IPS DF 4.7 (cell line): ENCODE measurements around the gene ARHGAP36.

Experiments used
- DNase-seq: peaks from one replicate; pipeline ENCODE4 v3.0.0-alpha.2; 2013; ENCODE audit warnings: low spot score; ENCODE audit errors: extremely low read depth

ARHGAP36 gene

GRCh38 chrX:131068945-131069719 is 11.0 kb downstream of the ARHGAP36 start:
- DNase-seq: peak; percentile 68

- DNase-seq: no peak
Measured at GRCh38 chrX:131072871-131073571, 14.9 kb downstream of the ARHGAP36 start.

- no peak for DNase-seq
Measured at GRCh38 chrX:131073607-131074006, 15.5 kb downstream of the ARHGAP36 start.

GRCh38 chrX:131081772-131082740 is 23.9 kb downstream of the ARHGAP36 start:
- no peak for DNase-seq

GRCh38 chrX:131083510-131084142 is 25.5 kb downstream of the ARHGAP36 start:
- DNase-seq: no peak

- no peak for DNase-seq
Measured at GRCh38 chrX:131084145-131084544, 26.0 kb downstream of the ARHGAP36 start.

- no peak for DNase-seq
Measured at GRCh38 chrX:131136776-131137175, 78.6 kb downstream of the ARHGAP36 start.

GRCh38 chrX:131139072-131139471 is 80.9 kb downstream of the ARHGAP36 start:
- DNase-seq: no peak
